ENCODE data around the gene EVI2A.
"Not testable (repeated sequence)": the region's sequence is repeated elsewhere in the genome, so short reads cannot be mapped to it uniquely, and the experiment has no call there.

The EVI2A gene

GRCh38 chr17:31321481-31321880 lies at the start of gene EVI2A:
Gene EVI2A (minus strand): TSS chr17:31321622. CDS start chr17:31319013, 2,609 bp downstream.
- no peak for DNase-seq

GRCh38 chr17:31369266-31369665 lies 47.8 kb upstream of the EVI2A start:
- DNase-seq, result no peak

- DNase-seq, result no peak
Observed at GRCh38 chr17:31366088-31366487, 44.7 kb upstream of the EVI2A start.

GRCh38 chr17:31364012-31364411 lies 42.6 kb upstream of the EVI2A start:
- DNase-seq, result no peak

GRCh38 chr17:31357839-31358394 lies 36.5 kb upstream of the EVI2A start:
- no peak for DNase-seq

- DNase-seq, result no peak
Observed at GRCh38 chr17:31357091-31357490, 35.7 kb upstream of the EVI2A start.

- DNase-seq, result no peak
Observed at GRCh38 chr17:31355935-31356334, 34.5 kb upstream of the EVI2A start.

GRCh38 chr17:31349454-31349853 lies 28.0 kb upstream of the EVI2A start:
- DNase-seq, result no peak

GRCh38 chr17:31345191-31345747 lies 23.8 kb upstream of the EVI2A start:
- DNase-seq, result not testable (repeated sequence)

- no peak for DNase-seq
Observed at GRCh38 chr17:31339906-31340661, 18.7 kb upstream of the EVI2A start.

GRCh38 chr17:31329221-31329620 lies 7.8 kb upstream of the EVI2A start:
- DNase-seq, result no peak

- no peak for DNase-seq
Observed at GRCh38 chr17:31328160-31328535, 6.7 kb upstream of the EVI2A start.

- DNase-seq, result no peak
Observed at GRCh38 chr17:31327534-31328159, 6.2 kb upstream of the EVI2A start.

- DNase-seq, result no peak
Observed at GRCh38 chr17:31323551-31323950, 2.1 kb upstream of the EVI2A start.

- DNase-seq, result no peak
Observed at GRCh38 chr17:31321966-31322365, 544 bp upstream of the EVI2A start.

- DNase-seq, result no peak
Observed at GRCh38 chr17:31320791-31321190, 631 bp downstream of the EVI2A start.

GRCh38 chr17:31320241-31320640 lies 1.2 kb downstream of the EVI2A start:
- no peak for DNase-seq

GRCh38 chr17:31318851-31319661 lies 2.4 kb downstream of the EVI2A start:
- no peak for DNase-seq

- DNase-seq, result no peak
Observed at GRCh38 chr17:31318298-31318801, 3.1 kb downstream of the EVI2A start.

GRCh38 chr17:31314782-31315100 lies 6.7 kb downstream of the EVI2A start:
- DNase-seq, result no peak

- DNase-seq, result no peak
Observed at GRCh38 chr17:31313982-31314781, 7.2 kb downstream of the EVI2A start, which contains the start of gene EVI2B. Gene EVI2B (minus strand): TSS chr17:31314054. CDS start chr17:31305609, 8,445 bp downstream.

GRCh38 chr17:31312223-31312622 lies 9.2 kb downstream of the EVI2A start:
- not testable (repeated sequence) for DNase-seq

Data from NCI-H1092 (cell line).